MM.1S (cell line): ENCODE data around the gene SUMO4.

Experiments used
- DNase-seq: peaks from one replicate; pipeline ENCODE4 v3.0.0-alpha.2; 2015
- H2AFZ ChIP-seq: fragments of 300-600 bp; sonication (generic); 2 replicates; pipeline ENCODE4 v1.6.0; 2016; ENCODE audit warnings: antibody characterized with exemption, low read length
- H3F3A ChIP-seq: fragments of 300-600 bp; sonication (generic); 2 replicates; pipeline ENCODE4 v1.6.1; 2016; ENCODE audit warnings: mild to moderate bottlenecking, antibody characterized with exemption, low read length, moderate library complexity, mixed read lengths; ENCODE audit not compliant: insufficient read depth
- H3K27ac ChIP-seq: fragments of 300-600 bp; sonication (generic); 2 replicates; pipeline ENCODE4 v1.5.1; 2016; ENCODE audit warnings: mild to moderate bottlenecking, low read length
- H3K27me3 ChIP-seq: fragments of 300-600 bp; sonication (generic); replicated peaks from 2 replicates; pipeline ENCODE4 v1.6.0; 2016; ENCODE audit warnings: low read length; ENCODE audit not compliant: insufficient read depth
- H3K36me3 ChIP-seq: fragments of 300-600 bp; sonication (generic); replicated peaks from 2 replicates; pipeline ENCODE4 v1.6.1; 2016; ENCODE audit warnings: mild to moderate bottlenecking, low read length, mixed read lengths; ENCODE audit not compliant: insufficient read depth
- H3K4me1 ChIP-seq: fragments of 300-600 bp; sonication (generic); 2 replicates; pipeline ENCODE4 v1.6.1; 2016; ENCODE audit warnings: low read length, mixed read lengths
- H3K4me2 ChIP-seq: fragments of 300-600 bp; sonication (generic); 2 replicates; pipeline ENCODE4 v1.6.0; 2016; ENCODE audit warnings: low read depth, low read length
- H3K4me3 ChIP-seq: fragments of 300-600 bp; sonication (generic); 2 replicates; pipeline ENCODE4 v1.5.1; 2016; ENCODE audit warnings: low read length, mixed read lengths
- H3K79me2 ChIP-seq: fragments of 300-600 bp; sonication (generic); 2 replicates; pipeline ENCODE4 v1.6.1; 2016; ENCODE audit warnings: mixed run types, low read length, mixed read lengths
- H3K9ac ChIP-seq: fragments of 300-600 bp; sonication (generic); 2 replicates; pipeline ENCODE4 v1.6.1; 2016; ENCODE audit warnings: low read length, mixed read lengths
- H3K9me2 ChIP-seq: fragments of 300-600 bp; sonication (generic); replicated peaks from 2 replicates; pipeline ENCODE4 v1.6.1; 2016; ENCODE audit warnings: mild to moderate bottlenecking, low read length, mixed read lengths; ENCODE audit not compliant: insufficient read depth
- H3K9me3 ChIP-seq: fragments of 300-600 bp; sonication (generic); replicated peaks from 2 replicates; pipeline ENCODE4 v1.6.1; 2016; ENCODE audit warnings: mild to moderate bottlenecking, low read length, mixed read lengths; ENCODE audit not compliant: insufficient read depth
- H4K20me1 ChIP-seq: fragments of 300-600 bp; sonication (generic); 2 replicates; pipeline ENCODE4 v1.6.1; 2016; ENCODE audit warnings: mild to moderate bottlenecking, low read length, moderate library complexity, mixed read lengths; ENCODE audit not compliant: insufficient read depth
- CTCF ChIP-seq: fragments of 300-600 bp; sonication (generic); IDR thresholded peaks from 2 replicates; pipeline ENCODE4 v1.5.1; 2016; ENCODE audit warnings: antibody characterized with exemption, low read length, mixed read lengths
- EZH2 ChIP-seq: fragments of 300-600 bp; sonication (generic); optimal IDR thresholded peaks from 2 replicates; pipeline ENCODE3; 2017; ENCODE audit warnings: low read depth, mild to moderate bottlenecking, antibody characterized with exemption, low read length, mixed read lengths
- EZH2phosphoT487 ChIP-seq: fragments of 300-600 bp; sonication (generic); IDR thresholded peaks from 2 replicates; pipeline ENCODE4 v1.6.1; 2018; ENCODE audit warnings: antibody characterized with exemption, low read length

SUMO4 gene

GRCh38 chr6:149385998-149386646, 13.9 kb upstream of the SUMO4 start:
- Histone ChIP-seq H3K9me2 (no peaks in the 10 kb centered on the region), H3K4me3 (no peak overlapping the region), H3K9me3 (no peaks in the 10 kb centered on the region), H3K27ac (no peak overlapping the region), H3K4me1 (no peaks in the 10 kb centered on the region), H4K20me1 (no peaks in the 10 kb centered on the region), H3K36me3 (no peaks in the 10 kb centered on the region), H3K9ac (no peak overlapping the region), H3K4me2 (no peak overlapping the region), H2AFZ (no peak overlapping the region), H3K79me2 (no peaks in the 10 kb centered on the region), H3K27me3 (no peaks in the 10 kb centered on the region), H3F3A (no peaks in the 10 kb centered on the region)
- DNase-seq, result no peak
- no peak for TF ChIP-seq EZH2
- no peak for TF ChIP-seq CTCF

GRCh38 chr6:149387779-149388512, 12.1 kb upstream of the SUMO4 start:
- no peak overlapping the region for H3K4me2 ChIP-seq
- H3K79me2 ChIP-seq, result no peaks in the 10 kb centered on the region
- H2AFZ ChIP-seq, result no peak overlapping the region
- H3K9me3 ChIP-seq, result no peaks in the 10 kb centered on the region
- no peaks in the 10 kb centered on the region for H3F3A ChIP-seq
- H3K4me1 ChIP-seq, result no peaks in the 10 kb centered on the region
- no peak overlapping the region for H3K9ac ChIP-seq
- no peaks in the 10 kb centered on the region for H3K9me2 ChIP-seq
- TF ChIP-seq EZH2, result no peak
- no peak for TF ChIP-seq CTCF
- no peak for TF ChIP-seq EZH2phosphoT487
- DNase-seq, result no peak
- no peaks in the 10 kb centered on the region for H3K36me3 ChIP-seq
- no peaks in the 10 kb centered on the region for H3K27me3 ChIP-seq
- H3K4me3 ChIP-seq, result no peak overlapping the region
- H4K20me1 ChIP-seq, result no peaks in the 10 kb centered on the region
- no peak overlapping the region for H3K27ac ChIP-seq

- Histone ChIP-seq H3K9me2 (no peaks in the 10 kb centered on the region), H4K20me1 (no peaks in the 10 kb centered on the region), H2AFZ (no peak overlapping the region), H3K4me3 (no peak overlapping the region), H3F3A (no peaks in the 10 kb centered on the region), H3K79me2 (no peaks in the 10 kb centered on the region), H3K36me3 (no peaks in the 10 kb centered on the region), H3K9me3 (no peaks in the 10 kb centered on the region), H3K9ac (no peak overlapping the region), H3K4me2 (no peak overlapping the region), H3K27ac (no peak overlapping the region), H3K4me1 (no peaks in the 10 kb centered on the region), H3K27me3 (no peaks in the 10 kb centered on the region)
- no peak for TF ChIP-seq EZH2phosphoT487
- no peak for TF ChIP-seq CTCF
- no peak for TF ChIP-seq EZH2
- no peak for DNase-seq
These were observed 10.4 kb upstream of the SUMO4 start for GRCh38 chr6:149389509-149390297.
